SIG-M5 treated with dmso at 0.1 percent for 504 hours (cell line): ENCODE data around the gene TPPP.
"Not testable (repeated sequence)": the region's sequence is repeated elsewhere in the genome, so short reads cannot be mapped to it uniquely, and the experiment has no call there.

Experiments
- DNase-seq: peaks from one replicate; lab custom pipeline; 2025; ENCODE audit not compliant: unreplicated experiment; lab: John Stamatoyannopoulos, UW

TPPP gene

GRCh38 chr5:628351-629205 is 64.6 kb downstream of the TPPP start:
- not testable (repeated sequence) for DNase-seq

- no peak for DNase-seq
Measured at GRCh38 chr5:627840-628239, 65.3 kb downstream of the TPPP start.

- no peak for DNase-seq
Measured at GRCh38 chr5:626850-627249, 66.3 kb downstream of the TPPP start.

GRCh38 chr5:625516-625915 is 67.6 kb downstream of the TPPP start:
- no peak for DNase-seq

- DNase-seq: no peak
Measured at GRCh38 chr5:624951-625230, 68.3 kb downstream of the TPPP start.

- no peak for DNase-seq
Measured at GRCh38 chr5:624118-624950, 68.8 kb downstream of the TPPP start.

- no peak for DNase-seq
Measured at GRCh38 chr5:623531-623930, 69.6 kb downstream of the TPPP start.

- DNase-seq: no peak
Measured at GRCh38 chr5:622946-623522, 70.1 kb downstream of the TPPP start.

GRCh38 chr5:622359-622758 is 70.8 kb downstream of the TPPP start:
- DNase-seq: no peak

- DNase-seq: no peak
Measured at GRCh38 chr5:621341-621761, 71.8 kb downstream of the TPPP start.

GRCh38 chr5:620586-621180 is 72.5 kb downstream of the TPPP start:
- no peak for DNase-seq

GRCh38 chr5:620152-620551 is 73.0 kb downstream of the TPPP start:
- DNase-seq: no peak

GRCh38 chr5:619444-619843 is 73.7 kb downstream of the TPPP start:
- DNase-seq: no peak

- no peak for DNase-seq
Measured at GRCh38 chr5:618450-618849, 74.7 kb downstream of the TPPP start.

GRCh38 chr5:617896-618295 is 75.3 kb downstream of the TPPP start:
- no peak for DNase-seq

GRCh38 chr5:616484-617039 is 76.6 kb downstream of the TPPP start:
- no peak for DNase-seq

GRCh38 chr5:612498-613424 is 80.4 kb downstream of the TPPP start:
- DNase-seq: no peak

- peak; percentile 80 for DNase-seq
Measured at GRCh38 chr5:611731-612486, 81.2 kb downstream of the TPPP start, which contains the start of gene CEP72. TSS of gene CEP72 (plus strand) at chr5:612340. CDS start at chr5:612362, 22 bp downstream.
